Measurements from ENCODE around the gene GBE1.

- TF ChIP-seq CTCF (IDR thresholded peaks at IDR 0.05 in 4 of 5, conservative IDR thresholded peaks at IDR 0.05 in 1 of 5) = no peak
- TF ChIP-seq POLR2A (IDR thresholded peaks at IDR 0.05) = no peak
Measured at GRCh38 chr3:81735334-81735733, 26.1 kb downstream of the GBE1 start.

Measured in gastrocnemius medialis (tissue), 4 donors.